ENCODE data around the gene ABI2.

Gene ABI2

DNA sequence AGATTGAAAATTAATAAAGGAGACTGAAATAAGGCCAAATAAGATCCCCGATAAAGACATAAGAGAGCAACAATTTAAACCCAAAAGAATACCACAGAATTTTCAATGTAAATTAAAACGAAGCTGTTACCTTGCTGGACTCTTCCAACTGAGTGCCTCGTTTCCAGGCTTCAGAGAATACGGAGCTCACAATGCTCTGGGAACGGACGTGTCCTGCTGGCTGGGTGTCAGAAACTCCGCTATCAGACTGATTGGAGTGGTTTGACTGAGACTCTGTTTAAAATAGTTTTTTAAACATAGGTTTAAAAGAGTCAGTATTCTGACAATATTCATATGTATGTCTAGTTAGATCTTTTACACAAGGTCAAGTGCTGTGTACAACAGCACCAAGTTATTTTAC is 116.5 kb downstream of the ABI2 start:
- no peaks in the 10 kb centered on the region for H3K9me3 ChIP-seq (ENCODE audit: insufficient read depth, low read length)
- no peaks in the 10 kb centered on the region for H3K79me2 ChIP-seq (ENCODE audit: insufficient read depth, low read length)
- H2AFZ ChIP-seq (ENCODE audit: low read depth, low read length, severe bottlenecking), result no peak overlapping the region
- no peaks in the 10 kb centered on the region for H3K9me2 ChIP-seq (replicated peaks; ENCODE audit: insufficient read depth, low read length)
- TF ChIP-seq, protein P1, sequence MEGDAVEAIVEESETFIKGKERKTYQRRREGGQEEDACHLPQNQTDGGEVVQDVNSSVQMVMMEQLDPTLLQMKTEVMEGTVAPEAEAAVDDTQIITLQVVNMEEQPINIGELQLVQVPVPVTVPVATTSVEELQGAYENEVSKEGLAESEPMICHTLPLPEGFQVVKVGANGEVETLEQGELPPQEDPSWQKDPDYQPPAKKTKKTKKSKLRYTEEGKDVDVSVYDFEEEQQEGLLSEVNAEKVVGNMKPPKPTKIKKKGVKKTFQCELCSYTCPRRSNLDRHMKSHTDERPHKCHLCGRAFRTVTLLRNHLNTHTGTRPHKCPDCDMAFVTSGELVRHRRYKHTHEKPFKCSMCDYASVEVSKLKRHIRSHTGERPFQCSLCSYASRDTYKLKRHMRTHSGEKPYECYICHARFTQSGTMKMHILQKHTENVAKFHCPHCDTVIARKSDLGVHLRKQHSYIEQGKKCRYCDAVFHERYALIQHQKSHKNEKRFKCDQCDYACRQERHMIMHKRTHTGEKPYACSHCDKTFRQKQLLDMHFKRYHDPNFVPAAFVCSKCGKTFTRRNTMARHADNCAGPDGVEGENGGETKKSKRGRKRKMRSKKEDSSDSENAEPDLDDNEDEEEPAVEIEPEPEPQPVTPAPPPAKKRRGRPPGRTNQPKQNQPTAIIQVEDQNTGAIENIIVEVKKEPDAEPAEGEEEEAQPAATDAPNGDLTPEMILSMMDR (IDR thresholded peaks at IDR 0.05; ENCODE audit: insufficient read depth, low read length, poor library complexity, severe bottlenecking), result no peak
- TF ChIP-seq EZH2phosphoT487 (conservative IDR thresholded peaks at IDR 0.05; ENCODE audit: low read length), result no peak
- H3K36me3 ChIP-seq (ENCODE audit: low read length), result no peaks in the 10 kb centered on the region
- H4K20me1 ChIP-seq (ENCODE audit: low read depth, low read length), result no peaks in the 10 kb centered on the region
- H3F3A ChIP-seq (ENCODE audit: insufficient read depth), result no peaks in the 10 kb centered on the region
- H3K4me2 ChIP-seq (ENCODE audit: low read depth, low read length, poor library complexity, severe bottlenecking), result no peak overlapping the region
- H3K4me3 ChIP-seq (ENCODE audit: insufficient read depth, low read length, poor library complexity, severe bottlenecking), result no peak overlapping the region
- no peak overlapping the region for H3K27ac ChIP-seq (ENCODE audit: low read depth, low read length)
- H3K27me3 ChIP-seq (ENCODE audit: low read length), result no peaks in the 10 kb centered on the region
- no peak overlapping the region for H3K9ac ChIP-seq (ENCODE audit: low read length)

DNA sequence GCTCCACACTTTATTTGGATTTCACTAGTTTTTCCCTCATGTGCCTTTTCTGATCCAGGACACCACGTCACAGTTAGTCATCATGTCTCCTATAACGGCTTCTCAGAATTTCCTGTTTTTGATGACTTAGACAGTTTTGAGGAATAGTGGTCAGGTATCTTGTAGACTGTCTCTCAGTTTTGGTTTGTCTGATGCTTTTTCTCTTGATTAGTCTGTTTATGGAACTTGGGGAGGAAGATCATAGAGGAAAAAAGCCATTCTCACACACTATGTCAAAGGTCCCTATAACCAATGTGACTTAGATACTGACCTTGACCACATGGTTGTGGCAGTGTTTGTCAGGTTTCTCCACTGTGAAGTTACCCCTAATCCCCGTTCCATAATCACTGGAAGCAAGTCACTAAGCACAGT is 117.9 kb downstream of the ABI2 start:
- no peak overlapping the region for H3K27ac ChIP-seq (ENCODE audit: low read depth, low read length)
- no peaks in the 10 kb centered on the region for H3F3A ChIP-seq (ENCODE audit: insufficient read depth)
- H3K9me3 ChIP-seq (ENCODE audit: insufficient read depth, low read length), result no peaks in the 10 kb centered on the region
- H3K27me3 ChIP-seq (ENCODE audit: low read length), result no peaks in the 10 kb centered on the region
- no peaks in the 10 kb centered on the region for H3K79me2 ChIP-seq (ENCODE audit: insufficient read depth, low read length)
- no peaks in the 10 kb centered on the region for H3K9me2 ChIP-seq (replicated peaks; ENCODE audit: insufficient read depth, low read length)
- H3K4me2 ChIP-seq (ENCODE audit: low read depth, low read length, poor library complexity, severe bottlenecking), result no peak overlapping the region
- TF ChIP-seq, protein P1 (IDR thresholded peaks at IDR 0.05; ENCODE audit: insufficient read depth, low read length, poor library complexity, severe bottlenecking), result no peak
- no peak for TF ChIP-seq EZH2phosphoT487 (conservative IDR thresholded peaks at IDR 0.05; ENCODE audit: low read length)
- H4K20me1 ChIP-seq (ENCODE audit: low read depth, low read length), result no peaks in the 10 kb centered on the region
- no peak overlapping the region for H2AFZ ChIP-seq (ENCODE audit: low read depth, low read length, severe bottlenecking)
- no peaks in the 10 kb centered on the region for H3K36me3 ChIP-seq (ENCODE audit: low read length)
- H3K9ac ChIP-seq (ENCODE audit: low read length), result no peak overlapping the region
- no peak overlapping the region for H3K4me3 ChIP-seq (ENCODE audit: insufficient read depth, low read length, poor library complexity, severe bottlenecking)

DNA sequence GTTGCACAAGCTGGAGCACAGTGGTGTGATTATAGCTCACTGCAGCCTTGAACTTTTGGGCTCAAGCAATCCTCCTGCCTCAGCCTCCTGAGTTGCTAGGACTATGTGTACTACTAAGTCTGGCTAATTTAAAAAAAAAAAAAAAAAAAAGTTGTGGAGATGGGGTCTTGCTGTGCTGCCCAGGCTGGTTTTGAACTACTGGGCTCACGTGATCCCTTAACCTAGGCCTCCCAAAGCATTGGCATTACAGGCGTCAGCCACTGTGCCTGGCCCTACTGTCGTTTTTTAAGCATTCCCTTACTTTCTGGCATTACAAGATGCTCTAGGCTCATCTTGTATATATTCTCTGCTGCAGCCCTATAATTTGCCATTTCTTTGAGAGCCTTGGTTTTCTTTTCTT is 118.6 kb downstream of the ABI2 start:
- Histone ChIP-seq H3K36me3 (ENCODE audit: low read length) (no peaks in the 10 kb centered on the region), H4K20me1 (ENCODE audit: low read depth, low read length) (no peaks in the 10 kb centered on the region), H3F3A (ENCODE audit: insufficient read depth) (no peaks in the 10 kb centered on the region), H3K27me3 (ENCODE audit: low read length) (no peaks in the 10 kb centered on the region), H3K4me2 (ENCODE audit: low read depth, low read length, poor library complexity, severe bottlenecking) (no peak overlapping the region), H3K79me2 (ENCODE audit: insufficient read depth, low read length) (no peaks in the 10 kb centered on the region), H2AFZ (ENCODE audit: low read depth, low read length, severe bottlenecking) (no peak overlapping the region), H3K9ac (ENCODE audit: low read length) (no peak overlapping the region), H3K27ac (ENCODE audit: low read depth, low read length) (no peak overlapping the region), H3K4me3 (ENCODE audit: insufficient read depth, low read length, poor library complexity, severe bottlenecking) (no peak overlapping the region), H3K9me2 (replicated peaks; ENCODE audit: insufficient read depth, low read length) (no peaks in the 10 kb centered on the region), H3K9me3 (ENCODE audit: insufficient read depth, low read length) (no peaks in the 10 kb centered on the region)
- TF ChIP-seq, protein P1 (IDR thresholded peaks at IDR 0.05; ENCODE audit: insufficient read depth, low read length, poor library complexity, severe bottlenecking), result no peak
- no peak for TF ChIP-seq EZH2phosphoT487 (conservative IDR thresholded peaks at IDR 0.05; ENCODE audit: low read length)

All from SU-DHL-6 (cell line).